ENCODE data around the gene SYNPR. TPM values are rescaled to one million over a fixed set of nuclear protein-coding genes. Genes with fewer than 3 reads are reported as not detected.
A peak's percentile ranks its signal among the peaks of the same experiment; 100 is the strongest.

The SYNPR gene
- total RNA-seq, 4 donors from 2014 or later, result not detected

DNA sequence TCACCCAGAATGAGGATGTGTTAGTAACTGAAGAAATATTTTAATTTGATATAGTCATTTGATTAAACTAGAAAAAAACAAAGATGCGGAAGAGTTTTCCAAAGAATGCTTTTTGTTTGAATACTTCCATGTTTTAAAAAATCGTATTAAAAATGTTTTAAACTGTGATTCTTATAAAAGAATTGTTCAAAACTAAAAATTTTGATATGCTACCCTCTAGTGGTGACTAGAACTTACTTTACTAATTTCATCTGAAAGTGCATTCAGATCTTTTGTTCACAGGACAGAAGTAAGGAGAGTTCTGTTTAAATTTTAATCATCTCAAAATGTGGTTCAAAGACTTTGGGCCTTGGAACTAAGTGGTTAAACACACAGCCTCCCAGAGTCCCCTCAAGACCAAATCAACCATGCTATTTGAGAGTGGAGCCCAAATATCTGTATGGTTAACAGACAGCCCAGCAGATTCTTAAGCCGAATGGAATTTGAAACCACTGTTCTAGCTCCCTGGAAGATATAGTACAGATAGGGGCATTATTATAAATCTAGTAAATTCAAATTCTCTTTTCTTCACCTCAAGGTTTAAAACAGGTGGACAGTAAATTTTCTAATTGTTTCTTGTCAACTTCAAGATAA is 45.2 kb upstream of the SYNPR start:
- Histone ChIP-seq H3K4me1 (no peaks in the 10 kb centered on the region), H3K9me3 (no peaks in the 10 kb centered on the region), H3K27me3 (no peaks in the 10 kb centered on the region), H3K4me3 (no peak overlapping the region), H3K36me3 (no peaks in the 10 kb centered on the region), H3K27ac (no peak overlapping the region)
- intact Hi-C loops (cut with DNase I; ENCODE audit: low total_unique reads), result no loop called here
- WGBS, 2 donors (ENCODE audit: low coverage in 1 of 2), result 44 to 67% methylated on average over 2 to 3 of the region's 3 CpGs
- no peak for DNase-seq
- in situ Hi-C loops (cut with MboI; ENCODE audit: low pct_ligation_motif_present in 1 of 4, low pct_unique_long_range_greater_than_20kb in 1 of 4, low sequenced_read_pairs in 3 of 4), result no loop called here
- TF ChIP-seq, protein P1, sequence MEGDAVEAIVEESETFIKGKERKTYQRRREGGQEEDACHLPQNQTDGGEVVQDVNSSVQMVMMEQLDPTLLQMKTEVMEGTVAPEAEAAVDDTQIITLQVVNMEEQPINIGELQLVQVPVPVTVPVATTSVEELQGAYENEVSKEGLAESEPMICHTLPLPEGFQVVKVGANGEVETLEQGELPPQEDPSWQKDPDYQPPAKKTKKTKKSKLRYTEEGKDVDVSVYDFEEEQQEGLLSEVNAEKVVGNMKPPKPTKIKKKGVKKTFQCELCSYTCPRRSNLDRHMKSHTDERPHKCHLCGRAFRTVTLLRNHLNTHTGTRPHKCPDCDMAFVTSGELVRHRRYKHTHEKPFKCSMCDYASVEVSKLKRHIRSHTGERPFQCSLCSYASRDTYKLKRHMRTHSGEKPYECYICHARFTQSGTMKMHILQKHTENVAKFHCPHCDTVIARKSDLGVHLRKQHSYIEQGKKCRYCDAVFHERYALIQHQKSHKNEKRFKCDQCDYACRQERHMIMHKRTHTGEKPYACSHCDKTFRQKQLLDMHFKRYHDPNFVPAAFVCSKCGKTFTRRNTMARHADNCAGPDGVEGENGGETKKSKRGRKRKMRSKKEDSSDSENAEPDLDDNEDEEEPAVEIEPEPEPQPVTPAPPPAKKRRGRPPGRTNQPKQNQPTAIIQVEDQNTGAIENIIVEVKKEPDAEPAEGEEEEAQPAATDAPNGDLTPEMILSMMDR (IDR thresholded peaks at IDR 0.05), result peak in 4 of 5 experiments; percentile 14 to 29 (median 20)
- TF ChIP-seq POLR2AphosphoS5 (IDR thresholded peaks at IDR 0.05), result no peak

DNA sequence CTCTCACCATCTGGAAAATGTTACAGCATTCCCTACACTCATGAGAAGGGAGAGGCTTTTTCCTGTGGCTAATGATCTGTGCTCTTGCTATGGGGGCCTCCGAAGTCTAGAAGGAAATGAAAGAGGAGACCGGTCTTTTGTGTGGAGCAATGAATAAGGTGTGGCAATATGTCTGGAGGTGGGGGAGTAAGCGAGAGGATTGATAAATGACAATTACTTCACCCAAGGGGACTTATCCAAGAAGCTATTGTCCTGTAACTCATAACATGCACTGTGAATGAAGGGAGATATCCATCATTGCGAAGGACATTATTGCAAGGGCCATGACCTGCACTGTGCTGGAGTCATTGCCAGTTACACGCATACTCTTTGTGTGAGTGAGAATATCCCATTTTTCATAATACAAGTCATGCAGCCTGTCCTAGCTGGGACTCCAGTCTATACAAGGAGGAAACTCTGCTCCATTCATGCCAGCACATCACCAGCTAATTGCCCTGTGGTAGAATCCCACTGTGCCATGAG is 37.7 kb upstream of the SYNPR start:
- intact Hi-C loops (cut with DNase I; ENCODE audit: low total_unique reads), result no loop called here
- in situ Hi-C loops (cut with MboI; ENCODE audit: low pct_ligation_motif_present in 1 of 4, low pct_unique_long_range_greater_than_20kb in 1 of 4, low sequenced_read_pairs in 3 of 4), result no loop called here
- Histone ChIP-seq H3K4me1 (no peaks in the 10 kb centered on the region), H3K36me3 (no peaks in the 10 kb centered on the region), H3K27me3 (no peaks in the 10 kb centered on the region), H3K4me3 (no peak overlapping the region), H3K9me3 (no peaks in the 10 kb centered on the region), H3K27ac (no peak overlapping the region)
- no peak for DNase-seq
- TF ChIP-seq EP300 (IDR thresholded peaks at IDR 0.05; ENCODE audit: low read depth) (no peak), POLR2AphosphoS5 (IDR thresholded peaks at IDR 0.05) (no peak), POLR2A (IDR thresholded peaks at IDR 0.05) (no peak)
- TF ChIP-seq, protein P1 (IDR thresholded peaks at IDR 0.05), result no peak
- WGBS, 2 donors (ENCODE audit: low coverage in 1 of 2), result 75% methylated on average over 5 of the region's 5 CpGs; no CpG with 5 or more reads in 1 of the 2 donors

DNA sequence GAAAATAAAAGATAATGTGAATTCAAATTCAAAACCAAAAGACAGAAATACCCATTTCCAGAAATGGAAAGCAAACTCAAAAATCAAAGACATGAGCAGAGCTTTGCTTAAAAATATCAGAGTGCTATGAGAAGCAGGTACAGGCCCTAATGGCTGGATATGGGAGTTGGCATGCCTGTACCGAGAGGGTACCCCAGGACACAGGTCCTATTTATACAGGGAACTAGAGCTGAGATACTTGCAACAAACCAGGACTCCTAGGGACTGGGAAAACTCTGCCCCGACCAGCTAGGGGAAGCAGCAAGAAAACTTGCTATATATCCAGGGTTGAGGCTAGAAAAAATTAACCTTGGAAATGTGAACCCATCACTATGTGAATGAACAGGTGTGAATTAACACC is 36.0 kb upstream of the SYNPR start:
- TF ChIP-seq POLR2AphosphoS5 (IDR thresholded peaks at IDR 0.05) (no peak), POLR2A (IDR thresholded peaks at IDR 0.05) (no peak), EP300 (IDR thresholded peaks at IDR 0.05; ENCODE audit: low read depth) (no peak)
- TF ChIP-seq, protein P1 (IDR thresholded peaks at IDR 0.05), result no peak
- no peaks in the 10 kb centered on the region for H3K27me3 ChIP-seq
- no peaks in the 10 kb centered on the region for H3K9me3 ChIP-seq
- H3K4me3 ChIP-seq, result no peak overlapping the region
- 0 to 74% methylated on average over 1 to 2 of the region's 2 CpGs for WGBS, 2 donors (ENCODE audit: low coverage in 1 of 2)
- H3K4me1 ChIP-seq, result no peaks in the 10 kb centered on the region
- DNase-seq, result no peak
- no peak overlapping the region for H3K27ac ChIP-seq
- H3K36me3 ChIP-seq, result no peaks in the 10 kb centered on the region
- in situ Hi-C loops (cut with MboI; ENCODE audit: low pct_ligation_motif_present in 1 of 4, low pct_unique_long_range_greater_than_20kb in 1 of 4, low sequenced_read_pairs in 3 of 4), result no loop called here
- intact Hi-C loops (cut with DNase I; ENCODE audit: low total_unique reads), result no loop called here

DNA sequence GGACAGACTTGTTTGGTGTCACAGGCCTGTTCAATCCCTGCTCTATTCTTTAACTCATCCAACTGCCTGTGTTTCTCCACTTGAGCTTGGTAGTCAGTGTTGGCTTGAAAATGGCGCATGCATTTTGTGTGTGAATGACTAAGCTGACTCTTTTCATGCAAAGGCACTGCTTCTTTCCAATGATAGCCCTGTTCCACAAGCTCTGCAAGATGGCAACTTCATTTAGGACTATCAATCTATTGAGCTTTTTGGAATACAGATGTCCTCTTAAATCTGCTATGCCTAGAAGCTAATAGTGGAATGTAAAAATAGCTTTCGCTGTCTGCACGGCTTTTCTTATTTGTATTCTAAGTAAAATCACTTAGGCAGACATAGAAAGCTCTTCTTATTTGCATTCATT is 33.6 kb upstream of the SYNPR start:
- intact Hi-C loops (cut with DNase I; ENCODE audit: low total_unique reads), result no loop called here
- no peak overlapping the region for H3K27ac ChIP-seq
- no peaks in the 10 kb centered on the region for H3K4me1 ChIP-seq
- H3K36me3 ChIP-seq, result no peaks in the 10 kb centered on the region
- no peaks in the 10 kb centered on the region for H3K27me3 ChIP-seq
- in situ Hi-C loops (cut with MboI; ENCODE audit: low pct_ligation_motif_present in 1 of 4, low pct_unique_long_range_greater_than_20kb in 1 of 4, low sequenced_read_pairs in 3 of 4), result no loop called here
- no peaks in the 10 kb centered on the region for H3K9me3 ChIP-seq
- 91 to 98% methylated on average over 3 of the region's 3 CpGs for WGBS, 2 donors (ENCODE audit: low coverage in 1 of 2)
- no peak overlapping the region for H3K4me3 ChIP-seq
- TF ChIP-seq POLR2AphosphoS5 (IDR thresholded peaks at IDR 0.05) (no peak), POLR2A (IDR thresholded peaks at IDR 0.05) (no peak), EP300 (IDR thresholded peaks at IDR 0.05; ENCODE audit: low read depth) (no peak)
- TF ChIP-seq, protein P1 (IDR thresholded peaks at IDR 0.05), result no peak
- DNase-seq, result no peak
